Measurements from ENCODE around the gene FBXW8. TPM values are rescaled to one million over a fixed set of nuclear protein-coding genes. Genes with fewer than 3 reads are reported as not detected.

FBXW8 gene
- total and polyA plus RNA-seq, 2 donors (not counting 3 experiments of a cell fraction or from before 2014, with no cell fraction given) = 15.4 TPM

- TF ChIP-seq POLR2AphosphoS5 (IDR thresholded peaks at IDR 0.05; ENCODE audit: insufficient read depth, low read depth, low read length) = no peak
- no peak for TF ChIP-seq FOS (IDR thresholded peaks at IDR 0.05; ENCODE audit: borderline replicate concordance, insufficient read depth, low read length)
- no peaks in the 10 kb centered on the region for H3K4me1 ChIP-seq (ENCODE audit: control insufficient read depth, extremely low read depth, insufficient read depth, low read length)
- ChIA-PET CTCF (interaction anchor here (1.0 to 1.3 kb wide), 2 partner anchors 282 to 288 kb away, joined by 3 to 4 read pairs; no protein-coding TSS in a partner anchor), POLR2A (no interaction called here)
- no peaks in the 10 kb centered on the region for H3K27me3 ChIP-seq (ENCODE audit: control insufficient read depth in 2 of 2, insufficient read depth in 2 of 2, low read length in 2 of 2)
- H3K9ac ChIP-seq (replicated peaks; ENCODE audit: extremely low read depth, insufficient read depth, low read length) = no peak overlapping the region
- H3K27ac ChIP-seq (ENCODE audit: insufficient read depth, low read depth, low read length) = no peak overlapping the region
- peaks cover 2% of the 10 kb centered on the region in 2 experiments for H3K36me3 ChIP-seq (ENCODE audit: control insufficient read depth in 2 of 2, extremely low read depth in 1 of 2, insufficient read depth in 2 of 2, low read length in 2 of 2)
- no peaks in the 10 kb centered on the region for H3K9me3 ChIP-seq (replicated peaks; ENCODE audit: control insufficient read depth, insufficient read depth, low read length)
- no peaks in the 10 kb centered on the region for H3K79me2 ChIP-seq (ENCODE audit: control insufficient read depth, insufficient read depth, low read length)
- dilution Hi-C loops (cut with MboI; ENCODE audit: extremely low pct_ligation_motif_present, low sequenced_read_pairs) (no loop called here), intact Hi-C loops (cut with micrococcal nuclease) (no loop called here)
- no TSS peak for BruUV-seq (replicated peaks)
- H3K4me3 ChIP-seq (replicated peaks in 1 of 3; ENCODE audit: insufficient read depth in 1 of 3, low read depth in 1 of 3, low read length in 3 of 3) = no peak overlapping the region
- H3K4me2 ChIP-seq (ENCODE audit: insufficient read depth, low read length) = no peak overlapping the region
- DNase-seq (ENCODE audit: low read depth, low spot score) (no peak), FAIRE-seq (no peak)
- H3K9me1 ChIP-seq (replicated peaks; ENCODE audit: control insufficient read depth, extremely low read depth, insufficient read depth, low read length) = no peaks in the 10 kb centered on the region
- H2AFZ ChIP-seq (ENCODE audit: low read depth, low read length) = no peak overlapping the region
- no peaks in the 10 kb centered on the region for H4K20me1 ChIP-seq (replicated peaks; ENCODE audit: control insufficient read depth, extremely low read depth, insufficient read depth, low read length)
These were observed 80.5 kb downstream of the FBXW8 start for GRCh38 chr12:116990971-116991966.

- no peaks in the 10 kb centered on the region for H3K9me3 ChIP-seq (replicated peaks; ENCODE audit: control insufficient read depth, insufficient read depth, low read length)
- BruUV-seq (replicated peaks) = no TSS peak
- H4K20me1 ChIP-seq (replicated peaks; ENCODE audit: control insufficient read depth, extremely low read depth, insufficient read depth, low read length) = no peaks in the 10 kb centered on the region
- H2AFZ ChIP-seq (ENCODE audit: low read depth, low read length) = no peak overlapping the region
- intact Hi-C loops (cut with micrococcal nuclease) = no loop called here
- no peaks in the 10 kb centered on the region for H3K27me3 ChIP-seq (ENCODE audit: control insufficient read depth in 2 of 2, insufficient read depth in 2 of 2, low read length in 2 of 2)
- dilution Hi-C loops (cut with MboI; ENCODE audit: extremely low pct_ligation_motif_present, low sequenced_read_pairs) = no loop called here
- H3K4me2 ChIP-seq (ENCODE audit: insufficient read depth, low read length) = no peak overlapping the region
- TF ChIP-seq POLR2AphosphoS5 (IDR thresholded peaks at IDR 0.05; ENCODE audit: insufficient read depth, low read depth, low read length) (no peak), CTCF (IDR thresholded peaks at IDR 0.05; ENCODE audit: extremely low read depth in 1 of 2, insufficient read depth in 1 of 2, low read depth in 1 of 2, low read length in 2 of 2) (no peak), MAX (IDR thresholded peaks at IDR 0.05; ENCODE audit: insufficient read depth, insufficient read length) (no peak), POLR2A (IDR thresholded peaks at IDR 0.05; ENCODE audit: low read depth, low read length) (no peak), MYC (IDR thresholded peaks at IDR 0.05; ENCODE audit: low read depth, low read length) (no peak), JUN (IDR thresholded peaks at IDR 0.05; ENCODE audit: borderline replicate concordance, insufficient read depth, insufficient read length, low read depth) (no peak), EZH2 (IDR thresholded peaks at IDR 0.05; ENCODE audit: borderline replicate concordance, low read depth, low read length, severe bottlenecking) (no peak), GATA2 (IDR thresholded peaks at IDR 0.05; ENCODE audit: insufficient read depth, insufficient read length, low read depth, low read length) (no peak), FOS (IDR thresholded peaks at IDR 0.05; ENCODE audit: borderline replicate concordance, insufficient read depth, low read length) (no peak)
- no peak for DNase-seq (ENCODE audit: low read depth, low spot score)
- no peak overlapping the region for H3K9ac ChIP-seq (replicated peaks; ENCODE audit: extremely low read depth, insufficient read depth, low read length)
- H3K4me1 ChIP-seq (ENCODE audit: control insufficient read depth, extremely low read depth, insufficient read depth, low read length) = no peaks in the 10 kb centered on the region
- no peak overlapping the region for H3K4me3 ChIP-seq (replicated peaks in 1 of 3; ENCODE audit: insufficient read depth in 1 of 3, low read depth in 1 of 3, low read length in 3 of 3)
- POLR2A ChIA-PET = no interaction called here
- H3K27ac ChIP-seq (ENCODE audit: insufficient read depth, low read depth, low read length) = no peak overlapping the region
- FAIRE-seq = no peak
- H3K9me1 ChIP-seq (replicated peaks; ENCODE audit: control insufficient read depth, extremely low read depth, insufficient read depth, low read length) = no peaks in the 10 kb centered on the region
- CTCF ChIA-PET = no interaction called here
- no peaks in the 10 kb centered on the region for H3K79me2 ChIP-seq (ENCODE audit: control insufficient read depth, insufficient read depth, low read length)
- peaks cover 0 to 3% of the 10 kb centered on the region in 2 experiments for H3K36me3 ChIP-seq (ENCODE audit: control insufficient read depth in 2 of 2, extremely low read depth in 1 of 2, insufficient read depth in 2 of 2, low read length in 2 of 2)
These were observed 85.3 kb downstream of the FBXW8 start for GRCh38 chr12:116996093-116996492.

Data from endothelial cell of umbilical vein (primary cell).